OCI-LY1 (cell line): ENCODE data around the gene GRPEL2.

Source experiments
- H2AFZ ChIP-seq: fragments of 200-600 bp; sonication (generic), shearing (Covaris generic); 2 replicates; pipeline ENCODE4 v1.6.0; 2014; ENCODE audit warnings: antibody characterized with exemption, mild to moderate bottlenecking, low read length
- H3F3A ChIP-seq: fragments of 200-600 bp; sonication (generic), shearing (Covaris generic); 2 replicates; pipeline ENCODE4 v1.6.0; 2014; ENCODE audit warnings: mild to moderate bottlenecking, antibody characterized with exemption, low read length, moderate library complexity; ENCODE audit not compliant: insufficient read depth
- H3K27ac ChIP-seq: fragments of 200-600 bp; sonication (generic); 2 replicates; pipeline ENCODE4 v1.5.1; 2014; ENCODE audit warnings: low read length, mixed run types, mild to moderate bottlenecking, low read depth; ENCODE audit not compliant: poor library complexity, severe bottlenecking
- H3K27me3 ChIP-seq: fragments of 200-600 bp; sonication (generic); 2 replicates; pipeline ENCODE4 v1.6.0; 2014; ENCODE audit warnings: antibody characterized with exemption, mild to moderate bottlenecking, low read length, moderate library complexity; ENCODE audit not compliant: insufficient read depth
- H3K36me3 ChIP-seq: fragments of 200-600 bp; sonication (generic); 2 replicates; pipeline ENCODE4 v1.6.1; 2014; ENCODE audit warnings: mild to moderate bottlenecking, antibody characterized with exemption, low read length, moderate library complexity, mixed read lengths; ENCODE audit not compliant: insufficient read depth
- H3K4me1 ChIP-seq: fragments of 200-600 bp; sonication (generic); 2 replicates; pipeline ENCODE4 v1.5.1; 2014; ENCODE audit warnings: mild to moderate bottlenecking, low read length, moderate library complexity; ENCODE audit not compliant: insufficient read depth, severe bottlenecking
- H3K4me2 ChIP-seq: fragments of 200-600 bp; sonication (generic), shearing (Covaris generic); 2 replicates; pipeline ENCODE4 v1.6.1; 2014; ENCODE audit warnings: low read length
- H3K4me3 ChIP-seq: fragments of 200-600 bp; sonication (generic); 2 replicates; pipeline ENCODE4 v1.5.1; 2014; ENCODE audit warnings: low read length, low read depth, mild to moderate bottlenecking, mixed read lengths; ENCODE audit not compliant: poor library complexity, severe bottlenecking
- H3K79me2 ChIP-seq: fragments of 200-600 bp; shearing (Covaris generic); 2 replicates; pipeline ENCODE4 v1.6.1; 2016; ENCODE audit warnings: mixed run types, low read length, mixed read lengths; ENCODE audit not compliant: insufficient read depth
- H3K9ac ChIP-seq: fragments of 200-600 bp; sonication (generic), shearing (Covaris generic); 2 replicates; pipeline ENCODE4 v1.6.1; 2014; ENCODE audit warnings: mild to moderate bottlenecking, low read length, mixed read lengths
- H3K9me2 ChIP-seq: fragments of 200-600 bp; sonication (generic), shearing (Covaris generic); 2 replicates; pipeline ENCODE4 v1.6.1; 2014; ENCODE audit warnings: low read depth, mild to moderate bottlenecking, low read length, mixed read lengths
- H3K9me3 ChIP-seq: fragments of 200-600 bp; shearing (Covaris generic); 2 replicates; pipeline ENCODE4 v1.6.1; 2014; ENCODE audit warnings: low read length, mixed read lengths
- H4K20me1 ChIP-seq: fragments of 200-600 bp; sonication (generic), shearing (Covaris generic); 2 replicates; pipeline ENCODE4 v1.6.0; 2016; ENCODE audit warnings: mild to moderate bottlenecking, low read length; ENCODE audit not compliant: insufficient read depth
- CTCF ChIP-seq: fragments of 200-600 bp; sonication (generic), shearing (Covaris generic); IDR thresholded peaks from 2 replicates; pipeline ENCODE4 v1.5.1; 2017; ENCODE audit warnings: mild to moderate bottlenecking, antibody characterized with exemption, low read length, moderate library complexity, mixed read lengths
- EZH2 ChIP-seq: fragments of 200-600 bp; sonication (generic), shearing (Covaris generic); IDR thresholded peaks from 2 replicates; pipeline ENCODE4 v1.8.0; 2017; ENCODE audit warnings: borderline replicate concordance, mixed run types, mild to moderate bottlenecking, antibody characterized with exemption, low read length, moderate library complexity, mixed read lengths

Gene GRPEL2

GRCh38 chr5:149323210-149323609, 22.1 kb upstream of the GRPEL2 start:
- no peaks in the 10 kb centered on the region for H3F3A ChIP-seq
- no peak overlapping the region for H3K9ac ChIP-seq
- H4K20me1 ChIP-seq, result no peaks in the 10 kb centered on the region
- no peak overlapping the region for H3K4me3 ChIP-seq
- no peaks in the 10 kb centered on the region for H3K9me2 ChIP-seq
- H3K36me3 ChIP-seq, result no peaks in the 10 kb centered on the region
- H3K27me3 ChIP-seq, result peaks cover 4% of the 10 kb centered on the region; the same call in 1 of the 2 replicates
- H3K4me1 ChIP-seq, result no peaks in the 10 kb centered on the region
- no peak for TF ChIP-seq CTCF
- TF ChIP-seq EZH2, result no peak
- no peaks in the 10 kb centered on the region for H3K9me3 ChIP-seq
- H3K79me2 ChIP-seq, result no peaks in the 10 kb centered on the region
- H3K27ac ChIP-seq, result no peak overlapping the region
- H2AFZ ChIP-seq, result no peak overlapping the region
- no peak overlapping the region for H3K4me2 ChIP-seq

DNA sequence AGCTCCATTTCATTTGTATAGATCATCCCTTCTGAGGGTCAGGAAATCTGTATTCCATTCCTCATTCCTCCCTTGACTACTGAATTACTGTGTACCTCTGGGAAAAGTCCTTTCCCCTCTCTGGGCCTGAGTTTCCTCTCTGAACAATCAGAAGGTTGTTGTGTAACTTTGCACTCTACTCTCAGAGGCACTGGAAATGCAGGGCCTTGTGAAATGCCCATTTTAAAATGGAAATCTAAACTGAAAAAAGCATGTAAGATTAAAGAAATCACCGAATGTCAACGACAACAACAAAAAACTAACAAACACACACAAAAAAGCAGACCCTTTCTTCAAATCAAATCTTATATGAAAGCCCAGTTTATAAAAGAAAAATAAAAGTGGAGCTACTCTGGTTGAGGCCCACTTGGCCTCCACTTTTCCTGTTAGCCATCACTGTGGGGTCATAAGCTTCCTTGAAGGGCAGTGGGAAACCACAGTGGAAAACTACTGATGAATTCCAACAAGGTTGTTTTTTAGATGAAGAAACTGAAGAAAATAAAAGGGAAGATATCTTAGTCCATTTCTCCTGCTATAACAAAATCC, 21.6 kb upstream of the GRPEL2 start:
- no peak overlapping the region for H3K4me2 ChIP-seq
- H3K9ac ChIP-seq, result no peak overlapping the region
- H3K9me3 ChIP-seq, result no peaks in the 10 kb centered on the region
- H3K27ac ChIP-seq, result no peak overlapping the region
- H3K4me3 ChIP-seq, result no peak overlapping the region
- H3K4me1 ChIP-seq, result no peaks in the 10 kb centered on the region
- no peak overlapping the region for H2AFZ ChIP-seq
- H3K79me2 ChIP-seq, result no peaks in the 10 kb centered on the region
- H3K27me3 ChIP-seq, result peaks cover 4% of the 10 kb centered on the region; the same call in 1 of the 2 replicates
- no peaks in the 10 kb centered on the region for H4K20me1 ChIP-seq
- TF ChIP-seq EZH2 (no peak), CTCF (no peak)
- H3K36me3 ChIP-seq, result no peaks in the 10 kb centered on the region
- no peaks in the 10 kb centered on the region for H3K9me2 ChIP-seq
- H3F3A ChIP-seq, result no peaks in the 10 kb centered on the region

DNA sequence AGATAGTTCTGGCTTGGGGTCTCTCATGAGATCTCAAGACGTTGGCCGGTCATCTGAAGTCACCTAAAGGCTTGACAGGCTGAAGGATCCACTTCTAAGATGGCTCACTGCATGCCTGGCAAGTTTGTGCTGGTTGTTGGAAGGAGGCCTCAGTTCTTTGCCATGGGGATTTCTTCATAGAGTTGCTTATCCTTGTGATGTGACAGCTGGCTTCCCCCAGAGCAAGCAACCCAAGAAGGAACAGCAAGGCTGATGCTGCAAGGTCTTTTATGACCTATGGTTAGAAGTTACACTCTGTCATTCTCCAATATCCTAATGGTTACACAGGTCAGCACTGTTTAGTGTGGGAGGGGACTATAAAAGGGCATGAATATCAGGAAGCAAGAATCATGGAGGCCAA, 20.7 kb upstream of the GRPEL2 start:
- H3K9me2 ChIP-seq, result no peaks in the 10 kb centered on the region
- no peak overlapping the region for H3K4me2 ChIP-seq
- H3K36me3 ChIP-seq, result no peaks in the 10 kb centered on the region
- H3K4me1 ChIP-seq, result no peaks in the 10 kb centered on the region
- H3F3A ChIP-seq, result no peaks in the 10 kb centered on the region
- H4K20me1 ChIP-seq, result no peaks in the 10 kb centered on the region
- no peak overlapping the region for H3K27ac ChIP-seq
- TF ChIP-seq CTCF (no peak), EZH2 (no peak)
- H3K27me3 ChIP-seq, result peaks cover 7% of the 10 kb centered on the region; the same call in 1 of the 2 replicates
- no peak overlapping the region for H3K4me3 ChIP-seq
- no peaks in the 10 kb centered on the region for H3K9me3 ChIP-seq
- no peak overlapping the region for H2AFZ ChIP-seq
- H3K9ac ChIP-seq, result no peak overlapping the region
- H3K79me2 ChIP-seq, result no peaks in the 10 kb centered on the region
